SK-N-DZ (cell line): ENCODE data around the gene RGMB. TPM values are rescaled to one million over a fixed set of nuclear protein-coding genes. Genes with fewer than 3 reads are reported as not detected.
A peak's percentile ranks its signal among the peaks of the same experiment; 100 is the strongest.
"Not testable (repeated sequence)": the region's sequence is repeated elsewhere in the genome, so short reads cannot be mapped to it uniquely, and the experiment has no call there.

Experiments used
- DNase-seq: peaks from one replicate; pipeline ENCODE4 v3.0.0-alpha.2; 2015; ENCODE audit warnings: low spot score
- polyA plus RNA-seq, 2 experiments: library from polyadenylated mRNA; depleted of rRNA; stranded (reverse); fragments of >200 nt; gene quantifications; 2 replicates each; pipeline ENCODE4 v1.2.3, GENCODE V29; 2014

Gene RGMB
- polyA plus RNA-seq (2014; cell fraction: cytosol; rRNA removed) = 25.6 and 29.0 TPM in 2 replicates
- polyA plus RNA-seq (2014; cell fraction: nucleus; rRNA removed) = 31.1 and 46.0 TPM in 2 replicates

- peak; percentile 99 for DNase-seq
Measured at GRCh38 chr5:98773464-98774191, at the start of gene RGMB. Gene RGMB (plus strand): TSS chr5:98773663. CDS start chr5:98774071, 408 bp downstream.

DNA sequence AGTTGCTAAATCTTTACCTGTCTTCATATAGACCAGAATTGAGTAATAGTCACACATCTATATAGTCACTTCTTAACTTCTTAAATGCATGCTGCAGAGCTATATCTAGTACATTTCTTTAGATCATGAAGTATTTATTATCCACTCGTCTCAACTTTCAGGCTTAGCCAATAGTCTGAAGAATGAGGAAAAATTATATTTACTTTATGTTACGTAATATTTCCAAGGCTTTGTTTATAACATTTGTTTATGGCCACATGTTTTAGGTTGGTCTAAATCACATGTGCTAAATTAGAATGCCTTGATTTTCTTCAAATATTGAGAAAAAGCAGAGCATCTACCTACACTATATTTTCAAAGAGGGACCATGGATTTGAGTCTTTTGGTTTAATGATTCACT lies 47.2 kb upstream of the RGMB start:
- no peak for DNase-seq

- no peak for DNase-seq
Measured at GRCh38 chr5:98727686-98728085, 45.8 kb upstream of the RGMB start.

DNA sequence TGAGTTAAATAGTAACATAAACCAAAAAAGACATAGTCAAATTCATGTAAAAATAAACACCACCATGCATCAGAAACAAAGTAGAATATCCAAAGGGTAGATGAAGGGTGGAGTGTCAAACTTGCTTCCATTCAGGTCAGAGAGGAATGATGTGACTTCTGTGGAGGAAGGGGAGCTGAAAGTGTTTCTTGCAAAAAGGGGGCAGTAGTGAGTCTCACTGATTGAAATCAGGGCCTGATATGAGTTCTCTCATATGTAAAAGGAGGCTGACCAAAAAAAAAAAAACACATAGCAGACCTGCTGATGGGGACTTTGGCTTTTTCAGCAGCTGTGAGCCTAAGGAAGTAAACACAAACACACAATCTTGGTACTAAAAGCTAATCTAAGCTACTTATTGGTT lies 38.8 kb upstream of the RGMB start:
- DNase-seq = no peak

GRCh38 chr5:98735806-98736507 lies 37.5 kb upstream of the RGMB start:
- DNase-seq = no peak

DNA sequence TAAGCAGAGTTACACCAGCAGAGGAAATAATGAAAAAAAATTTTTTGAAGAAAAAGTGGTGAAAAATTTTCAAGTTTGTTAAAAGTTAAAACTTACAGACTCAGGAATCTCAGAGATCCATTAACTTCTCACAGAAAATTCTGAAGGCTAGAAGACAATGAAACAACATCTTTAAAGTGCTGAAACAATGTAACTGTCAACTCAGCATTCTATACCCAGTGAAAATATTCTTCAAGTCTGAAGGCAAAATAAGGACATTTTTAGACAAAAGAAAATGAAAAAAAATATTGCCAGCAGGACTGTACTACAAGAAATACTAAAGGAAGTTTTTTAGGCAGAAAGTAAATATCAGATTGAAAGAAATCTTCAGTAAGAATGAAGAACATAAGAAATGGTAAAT lies 36.7 kb upstream of the RGMB start:
- DNase-seq = no peak

- DNase-seq = not testable (repeated sequence)
Measured at GRCh38 chr5:98737441-98737840, 36.0 kb upstream of the RGMB start.

DNA sequence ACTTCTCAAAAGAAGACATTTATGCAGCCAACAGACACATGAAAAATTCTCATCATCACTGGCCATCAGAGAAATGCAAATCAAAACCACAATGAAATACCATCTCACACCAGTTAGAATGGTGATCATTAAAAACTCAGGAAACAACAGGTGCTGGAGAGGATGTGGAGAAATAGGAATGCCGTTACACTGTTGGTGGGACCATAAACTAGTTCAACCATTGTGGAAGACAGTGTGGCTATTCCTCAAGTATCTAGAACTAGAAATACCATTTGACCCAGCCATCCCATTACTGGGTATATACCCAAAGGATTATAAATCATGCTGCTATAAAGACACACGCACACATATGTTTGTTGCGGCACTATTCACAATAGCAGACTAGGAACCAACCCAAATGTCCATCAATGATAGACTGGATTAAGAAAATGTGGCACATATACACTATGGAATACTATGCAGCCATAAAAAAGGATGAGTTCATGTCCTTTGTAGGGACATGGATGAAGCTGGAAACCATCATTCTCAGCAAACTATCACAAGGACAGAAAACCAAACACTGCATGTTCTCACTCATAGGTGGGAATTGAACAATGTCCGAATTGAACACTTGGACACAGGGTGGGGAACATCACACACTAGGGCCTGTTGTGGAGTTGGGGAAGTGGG lies 34.8 kb upstream of the RGMB start:
- DNase-seq = not testable (repeated sequence)

GRCh38 chr5:98741926-98742325 lies 31.5 kb upstream of the RGMB start:
- no peak for DNase-seq

DNA sequence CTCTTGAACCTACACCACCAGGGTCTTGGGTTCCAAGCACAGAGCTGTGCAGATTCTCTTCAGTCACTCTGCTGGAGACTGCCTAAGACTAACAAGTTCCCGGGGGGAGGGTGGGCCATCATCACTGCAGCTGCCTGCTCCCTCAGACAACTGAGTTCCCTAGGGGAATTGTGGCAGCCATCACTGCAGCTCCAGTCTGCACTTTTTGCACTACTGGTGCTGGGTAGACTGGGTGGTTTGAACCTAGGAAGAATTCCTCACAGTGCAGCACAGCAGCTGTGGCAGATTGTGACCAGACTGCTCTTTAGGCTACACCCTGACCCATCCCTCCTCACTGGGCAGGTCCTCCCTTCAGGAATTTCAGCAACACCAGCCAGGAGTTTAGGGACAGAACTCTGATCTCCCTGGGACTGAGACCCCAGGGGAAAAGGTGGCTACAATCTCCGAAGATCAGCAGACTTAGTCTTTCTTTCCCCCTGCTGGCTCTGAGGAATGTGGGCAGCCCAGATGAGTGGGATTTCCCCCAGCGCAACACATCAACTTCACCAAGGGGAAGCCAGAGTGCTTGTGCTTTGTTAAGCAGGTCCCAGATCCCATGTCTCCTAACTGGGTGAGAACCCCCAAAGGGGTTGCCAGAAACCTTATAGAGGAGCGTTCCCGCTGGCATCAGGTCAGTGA lies 30.9 kb upstream of the RGMB start:
- peak; percentile 45 for DNase-seq

DNA sequence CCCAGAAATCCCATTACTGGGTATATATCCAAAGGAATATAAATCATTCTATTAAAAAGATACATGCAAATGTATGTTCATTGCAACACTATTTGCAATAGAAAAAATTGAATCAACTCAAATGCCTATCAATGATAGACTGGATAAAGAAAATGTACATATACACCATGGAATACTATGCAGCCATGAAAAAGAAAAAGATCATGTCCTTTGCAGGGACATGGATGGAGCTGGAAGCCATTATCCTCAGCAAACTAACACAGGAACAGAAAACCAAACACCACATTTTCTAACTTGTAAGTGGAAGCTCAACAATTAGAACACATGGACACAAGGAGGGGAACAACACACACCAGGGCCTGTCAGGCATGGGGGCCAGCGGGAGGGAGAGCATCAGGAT lies 25.2 kb upstream of the RGMB start:
- DNase-seq = not testable (repeated sequence)

GRCh38 chr5:98749046-98749445 lies 24.4 kb upstream of the RGMB start:
- DNase-seq = no peak

DNA sequence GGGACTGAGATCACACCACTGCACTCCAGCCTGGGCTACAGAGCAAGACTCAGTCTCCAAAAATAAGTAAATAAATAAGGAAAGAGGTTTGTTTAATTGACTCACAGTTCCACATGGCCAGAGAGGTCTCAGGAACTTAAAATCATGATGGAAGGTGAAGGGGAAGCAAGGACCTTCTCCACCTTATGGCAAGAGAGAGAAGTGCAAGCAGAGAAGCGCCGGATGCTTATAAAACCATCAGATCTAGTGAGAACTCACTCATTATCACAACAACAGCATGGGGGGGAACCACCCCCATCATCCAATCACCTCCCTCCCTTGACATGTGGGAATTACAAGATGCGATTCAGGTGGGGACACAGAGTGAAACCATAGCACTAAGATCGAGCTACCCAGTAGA lies 22.8 kb upstream of the RGMB start:
- peak; percentile 47 for DNase-seq

GRCh38 chr5:98752331-98752730 lies 21.1 kb upstream of the RGMB start:
- not testable (repeated sequence) for DNase-seq

DNA sequence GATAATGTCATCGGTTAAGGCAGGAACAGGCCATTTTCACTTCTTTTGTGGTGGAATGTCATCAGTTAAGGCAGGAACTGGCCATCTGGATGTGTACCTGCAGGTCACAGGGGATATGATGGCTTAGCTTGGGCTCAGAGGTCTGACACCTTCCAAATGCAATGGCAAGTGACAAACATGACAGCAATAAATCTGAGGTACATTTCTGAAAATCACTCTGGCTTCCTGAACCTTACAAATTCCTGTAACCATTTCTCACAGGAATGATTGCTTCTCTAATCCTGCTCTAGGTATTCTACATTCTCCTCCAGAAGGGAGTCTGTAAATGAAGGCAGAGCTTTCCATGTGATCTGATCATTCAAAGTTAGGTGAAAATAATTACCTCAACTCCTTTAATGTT lies 20.7 kb upstream of the RGMB start:
- DNase-seq = not testable (repeated sequence)

DNA sequence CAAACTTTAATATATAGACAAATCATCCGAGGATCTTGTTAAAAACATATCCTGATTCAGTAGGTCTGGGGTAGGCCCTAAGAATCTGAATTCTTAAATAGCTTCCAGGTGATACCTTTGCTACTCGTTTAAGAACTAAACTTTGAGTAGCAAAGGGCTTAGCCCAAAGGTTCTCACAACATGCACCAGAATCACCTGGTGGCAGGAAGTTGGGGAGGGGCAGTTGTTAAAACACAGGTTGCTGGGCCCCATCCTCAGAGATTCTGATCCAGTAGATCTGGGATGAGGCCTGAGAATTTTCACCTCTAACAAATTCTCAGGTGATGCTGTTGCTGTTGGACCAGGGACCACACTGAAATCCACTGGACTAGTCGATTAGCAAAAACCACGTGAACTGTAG lies 20.0 kb upstream of the RGMB start:
- DNase-seq = no peak

DNA sequence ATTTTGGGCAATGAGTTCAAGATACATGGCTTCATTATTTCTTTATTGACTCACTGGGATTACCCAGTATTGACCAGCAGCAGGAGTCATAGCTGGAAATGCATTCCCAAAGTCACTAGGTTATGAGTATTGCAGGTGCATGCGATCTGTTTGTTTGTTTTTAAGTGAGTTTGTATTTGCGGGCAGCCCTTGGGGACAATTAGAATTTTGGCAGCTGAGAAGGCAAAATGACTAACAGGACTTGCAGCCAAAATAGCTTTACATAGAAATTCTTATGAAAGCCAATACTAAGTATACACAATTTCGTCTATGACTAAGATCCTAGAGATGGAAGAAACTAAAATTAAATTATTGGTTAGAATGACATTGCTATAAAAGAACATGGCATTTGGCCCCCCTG lies 18.1 kb upstream of the RGMB start:
- DNase-seq = no peak

GRCh38 chr5:98757978-98758377 lies 15.5 kb upstream of the RGMB start:
- DNase-seq = no peak

DNA sequence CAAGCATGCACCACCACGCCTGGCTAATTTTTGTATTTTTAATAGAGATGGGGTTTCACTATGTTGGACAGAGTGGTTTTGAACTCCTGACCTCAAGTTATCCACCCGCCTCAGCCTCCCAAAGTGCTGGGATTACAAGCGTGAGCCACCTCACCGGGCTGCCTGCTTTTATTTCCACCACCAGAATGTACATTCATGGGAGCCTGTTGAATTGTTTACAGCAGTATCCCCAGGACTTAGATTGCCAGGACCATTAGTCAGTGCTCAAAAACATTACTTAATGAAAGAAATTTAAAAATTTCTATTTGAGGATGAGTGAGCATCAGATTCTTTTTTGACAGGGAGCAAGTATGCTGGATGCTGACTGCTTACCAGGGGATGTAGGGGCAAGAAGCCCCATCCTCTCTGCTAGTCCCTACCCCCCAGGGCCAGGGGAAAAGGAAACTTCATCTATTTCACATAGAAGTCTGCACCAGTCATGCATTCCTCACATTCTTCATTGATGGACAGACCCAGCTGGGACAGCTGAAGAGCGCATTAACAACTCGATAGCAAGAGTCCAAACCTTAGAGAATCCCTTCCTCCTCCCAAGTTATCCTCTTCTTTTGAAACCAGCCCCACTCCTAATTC lies 10.3 kb upstream of the RGMB start:
- no peak for DNase-seq

GRCh38 chr5:98765815-98766214 lies 7.6 kb upstream of the RGMB start:
- no peak for DNase-seq

GRCh38 chr5:98767581-98767980 lies 5.9 kb upstream of the RGMB start:
- DNase-seq = no peak
